GM18519 (cell line): Measurements from ENCODE around the gene ABHD15.

Experiments
- ATAC-seq: cut with Tn5 transposase; IDR thresholded peaks from one replicate; pipeline ENCODE4 v1.9.1; 2021; ENCODE audit warnings: mild to moderate bottlenecking, moderate library complexity; ENCODE audit not compliant: unreplicated experiment, low FRiP score

Gene ABHD15

DNA sequence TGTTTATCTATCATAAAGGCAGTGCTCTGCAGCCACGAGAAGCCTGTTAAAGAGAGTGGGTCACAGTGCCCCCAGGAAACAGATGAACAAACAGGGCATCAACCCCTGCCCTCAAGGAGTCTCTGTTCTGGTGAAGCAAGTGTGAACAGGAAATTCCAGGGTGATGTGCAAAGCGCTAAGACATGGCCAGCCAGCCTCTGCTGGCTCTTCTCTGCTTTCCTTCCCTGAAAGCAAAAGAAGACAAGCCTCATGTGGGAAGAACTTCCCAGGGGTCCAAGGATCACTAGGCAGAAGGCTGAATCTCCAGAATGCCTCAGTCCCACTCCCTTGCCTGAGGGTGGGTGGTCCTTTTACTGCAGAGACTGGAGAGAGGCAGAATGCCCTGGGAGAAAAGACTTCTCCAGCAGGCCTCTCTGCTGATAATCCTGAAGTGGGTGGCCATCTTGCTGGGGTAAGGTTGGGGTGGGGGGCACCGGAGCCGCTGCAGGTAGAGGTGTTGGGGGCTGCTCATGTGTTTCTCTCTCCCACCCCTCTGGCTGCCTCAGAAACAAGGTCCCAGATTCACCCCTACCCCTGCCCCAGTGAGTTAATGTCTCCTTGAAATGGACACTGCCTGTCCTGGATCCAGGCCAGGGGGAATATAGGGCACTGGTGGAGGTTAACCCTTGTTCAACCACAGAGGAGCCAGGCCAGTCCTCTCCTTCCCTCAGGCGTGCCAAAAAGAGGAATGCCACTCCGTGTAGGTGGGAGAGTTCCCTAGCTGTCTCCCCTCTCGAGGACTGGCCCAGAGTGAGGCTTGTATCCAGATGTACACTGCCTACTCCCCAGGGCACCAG, 28.5 kb upstream of the ABHD15 start:
- no peak for ATAC-seq

DNA sequence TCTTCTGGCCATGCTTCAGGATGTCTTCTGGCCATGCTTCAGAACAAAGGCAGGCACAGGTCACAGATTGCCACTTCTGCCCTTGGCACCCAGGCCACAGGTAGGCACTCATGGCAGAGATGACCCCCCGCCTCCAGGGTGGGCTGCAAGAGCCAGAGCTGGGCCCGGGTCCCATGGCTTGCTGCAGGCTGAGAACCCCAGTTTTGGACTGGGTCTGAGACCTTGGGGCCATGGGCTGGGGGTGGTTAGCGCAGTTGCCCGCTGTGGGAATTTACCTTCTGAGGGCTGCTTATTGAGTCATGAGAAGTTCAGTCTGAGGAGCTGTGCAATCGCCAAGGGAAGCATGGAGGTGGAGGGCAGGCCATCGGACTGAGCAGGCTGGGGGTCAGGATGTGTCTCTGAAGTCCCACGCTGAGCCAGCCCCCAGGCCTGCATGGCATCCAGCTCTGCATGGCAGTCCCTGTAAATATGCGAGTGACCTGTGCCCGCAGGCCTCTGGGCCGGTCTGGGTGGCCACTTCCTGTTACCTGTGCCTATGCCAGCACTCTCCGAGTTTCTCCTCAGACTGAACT, 27.8 kb upstream of the ABHD15 start:
- ATAC-seq = no peak

DNA sequence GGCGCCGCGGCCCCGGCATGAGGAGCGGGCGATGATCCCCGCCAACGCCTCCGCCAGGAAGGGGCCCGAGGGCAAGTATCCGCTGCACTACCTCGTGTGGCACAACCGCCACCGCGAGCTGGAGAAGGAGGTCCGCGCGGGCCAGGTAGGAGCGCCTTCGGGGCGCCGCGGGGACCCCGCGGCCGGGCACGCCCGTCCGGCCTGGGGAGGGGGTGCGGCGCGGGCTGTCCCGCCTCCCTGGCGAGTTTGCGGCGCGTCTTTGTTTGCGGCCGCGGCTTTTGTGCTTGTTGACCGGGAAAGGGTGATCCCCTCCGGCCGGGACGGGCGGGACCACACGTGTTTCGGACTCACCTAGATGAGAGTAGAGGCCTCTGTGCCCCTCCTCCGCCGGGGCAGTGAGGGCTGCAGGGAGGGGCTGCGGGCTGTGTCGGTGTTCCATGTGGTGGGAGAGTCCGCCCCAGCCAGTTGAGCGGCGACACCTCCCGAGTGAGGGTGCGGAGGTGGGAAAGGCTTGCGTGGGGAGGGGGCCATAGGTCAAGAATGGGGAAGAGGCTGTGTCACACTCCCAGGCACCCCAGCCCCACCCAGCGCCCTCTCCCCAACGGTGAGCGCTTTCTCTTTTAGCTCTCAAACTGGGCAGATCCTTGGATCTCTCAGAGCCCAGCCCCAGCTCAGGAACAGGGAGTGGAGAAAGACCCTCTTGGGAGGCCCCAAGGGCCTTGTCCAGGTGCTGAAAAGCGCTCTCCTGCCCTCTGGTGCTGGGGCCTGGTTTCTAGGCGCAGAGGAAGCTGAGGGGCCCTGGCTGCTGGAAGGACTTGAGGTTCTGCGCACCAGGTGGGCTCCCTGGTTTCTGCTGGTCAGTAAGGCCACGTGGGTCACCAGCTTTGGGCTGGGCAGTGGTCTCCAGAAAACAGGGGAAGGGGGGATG, 27.0 kb upstream of the ABHD15 start:
- ATAC-seq = no peak

DNA sequence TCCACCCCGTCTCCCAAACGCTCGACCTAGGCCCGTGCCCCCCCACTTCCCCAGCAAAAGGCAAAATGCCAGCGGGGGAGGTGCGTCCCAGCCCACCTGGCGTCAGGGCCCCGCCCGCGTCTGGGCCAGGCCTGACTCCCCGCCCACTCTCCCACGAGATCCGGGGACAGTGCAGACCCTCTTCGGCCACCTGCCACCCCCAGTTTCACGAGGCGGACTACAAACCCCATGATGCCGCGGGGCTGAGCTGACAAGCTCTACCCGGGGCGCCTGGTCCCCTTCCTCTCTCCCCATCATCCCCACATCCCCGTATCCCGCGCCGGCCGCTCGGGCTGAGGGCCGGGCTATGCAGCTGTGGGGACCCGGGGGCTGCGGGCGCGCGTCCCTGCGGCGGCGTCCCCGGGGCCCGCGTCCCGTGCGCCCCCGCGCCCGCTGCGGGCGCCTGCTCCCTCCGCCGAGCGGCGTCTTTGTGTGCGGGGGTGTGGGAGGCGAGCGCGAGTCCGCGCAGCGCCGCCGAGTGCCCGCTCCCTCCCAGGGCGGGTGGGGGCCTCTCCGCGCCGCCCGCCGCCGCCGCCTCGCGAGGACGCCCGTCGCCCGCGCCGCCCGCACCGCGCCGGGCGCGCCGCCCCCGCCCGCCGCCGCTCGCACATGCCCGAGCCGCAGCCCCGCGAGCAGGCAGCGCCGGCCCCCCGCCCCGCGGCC, 26.2 kb upstream of the ABHD15 start, which contains the start of gene ANKRD13B:
Gene ANKRD13B, plus strand, starts transcription at position 283 of the 702 bp plus-strand sequence. CDS start 490 bp downstream, outside the sequence.
- no peak for ATAC-seq

DNA sequence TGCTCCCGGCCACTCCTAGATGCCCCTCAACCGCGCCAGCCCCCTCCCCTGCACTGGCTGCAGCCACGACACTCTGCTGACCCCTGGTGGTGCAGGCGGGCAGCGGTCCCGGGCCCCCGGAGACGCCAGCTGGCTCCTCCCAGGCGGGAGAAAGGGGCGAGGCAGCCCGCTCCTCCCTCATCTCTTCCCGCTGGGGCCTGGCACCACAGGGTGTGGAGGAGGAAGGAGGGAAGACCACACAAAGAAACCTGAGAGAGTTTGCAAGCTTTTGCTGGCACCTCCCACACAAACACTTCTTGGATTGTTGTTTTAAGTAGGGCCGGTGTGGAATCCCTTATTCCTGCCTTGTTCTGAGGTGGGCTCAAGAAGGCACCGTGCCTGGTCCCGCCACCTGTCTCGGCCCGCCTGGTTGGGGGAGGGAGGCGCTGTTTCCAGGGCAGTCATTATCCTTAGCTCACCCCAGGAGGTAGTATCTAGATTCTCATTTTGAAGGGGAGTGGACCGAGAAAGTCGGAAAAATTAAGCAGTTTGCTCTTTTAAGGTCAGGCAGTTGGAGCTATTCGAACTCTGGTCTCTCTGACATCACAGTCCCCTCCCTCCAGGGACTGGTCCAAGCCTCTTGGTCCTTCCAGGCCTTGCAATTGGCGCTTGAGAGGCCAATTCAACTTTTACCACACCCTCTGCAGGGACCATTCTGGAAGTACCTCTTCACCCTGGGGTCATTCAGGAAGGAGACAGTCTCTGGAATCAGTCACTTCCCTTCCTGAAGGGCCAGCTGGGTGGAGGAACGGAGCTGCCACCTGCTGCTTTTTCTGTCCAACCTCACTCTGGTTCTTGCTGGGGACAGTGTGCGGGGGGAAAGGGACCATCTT, 25.1 kb upstream of the ABHD15 start:
- ATAC-seq = no peak

DNA sequence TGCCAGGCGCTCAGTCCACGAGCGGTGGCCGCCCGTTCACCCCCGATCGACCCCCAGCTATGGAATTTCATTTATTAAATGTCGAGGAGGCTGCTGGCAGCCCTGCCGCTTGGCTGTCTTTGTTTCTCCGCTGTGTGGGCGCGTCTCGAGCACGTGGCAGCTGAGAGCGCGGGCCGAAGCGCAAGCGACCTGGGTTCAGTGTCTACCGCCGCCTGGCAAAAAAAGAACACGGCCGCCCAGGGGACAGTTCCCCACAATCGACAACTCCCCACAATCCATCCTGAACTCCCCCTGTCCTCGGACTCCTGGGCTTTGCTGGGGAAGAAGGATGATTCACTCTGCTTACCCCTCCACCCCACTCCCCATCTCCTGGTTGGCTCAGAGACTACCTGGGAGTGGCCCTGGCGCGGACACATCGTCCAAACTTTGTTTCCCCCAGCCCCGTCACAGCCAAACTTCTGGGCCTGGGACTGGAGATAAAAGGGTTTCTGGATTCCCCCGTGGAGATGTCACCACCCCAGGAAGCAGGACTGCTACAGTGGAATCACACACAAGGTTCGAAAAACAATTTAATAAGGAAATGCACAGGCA, 24.4 kb upstream of the ABHD15 start:
- ATAC-seq = no peak

DNA sequence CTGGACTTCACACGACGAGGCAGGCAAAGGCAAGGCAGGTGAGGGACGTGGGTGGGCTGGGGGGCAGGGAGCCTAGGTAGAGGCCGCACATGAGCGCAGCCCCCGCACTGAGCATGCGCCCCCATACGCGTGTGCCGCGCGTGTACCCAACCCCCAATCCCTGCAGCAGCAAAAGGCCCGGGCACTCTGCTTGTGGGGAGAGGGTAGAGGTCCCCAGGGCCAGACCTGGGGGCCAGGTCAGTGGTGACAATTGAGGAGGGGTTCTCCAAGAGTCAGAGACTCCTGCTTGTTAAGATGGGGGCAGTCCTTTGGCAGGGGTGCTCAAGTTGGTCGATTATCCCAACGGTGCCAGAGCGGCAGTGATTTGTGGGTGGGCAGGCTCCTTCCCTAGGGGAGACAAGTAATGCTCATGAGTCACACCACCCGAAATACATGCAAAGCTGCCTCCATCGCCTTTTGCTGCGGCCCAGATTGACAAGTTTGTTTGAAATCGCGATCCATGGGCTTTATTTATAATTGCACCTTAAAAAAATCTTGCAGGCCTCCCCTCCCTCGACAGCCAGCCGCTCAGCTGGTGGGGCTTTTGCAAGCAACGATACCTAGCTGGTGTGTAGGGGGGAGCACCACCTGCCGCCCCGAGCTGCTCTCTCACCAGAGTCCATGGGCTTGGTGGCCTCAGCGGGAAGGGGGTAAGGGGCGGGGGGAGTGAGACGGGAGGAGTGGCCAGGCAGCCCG, 23.7 kb upstream of the ABHD15 start:
- no peak for ATAC-seq

DNA sequence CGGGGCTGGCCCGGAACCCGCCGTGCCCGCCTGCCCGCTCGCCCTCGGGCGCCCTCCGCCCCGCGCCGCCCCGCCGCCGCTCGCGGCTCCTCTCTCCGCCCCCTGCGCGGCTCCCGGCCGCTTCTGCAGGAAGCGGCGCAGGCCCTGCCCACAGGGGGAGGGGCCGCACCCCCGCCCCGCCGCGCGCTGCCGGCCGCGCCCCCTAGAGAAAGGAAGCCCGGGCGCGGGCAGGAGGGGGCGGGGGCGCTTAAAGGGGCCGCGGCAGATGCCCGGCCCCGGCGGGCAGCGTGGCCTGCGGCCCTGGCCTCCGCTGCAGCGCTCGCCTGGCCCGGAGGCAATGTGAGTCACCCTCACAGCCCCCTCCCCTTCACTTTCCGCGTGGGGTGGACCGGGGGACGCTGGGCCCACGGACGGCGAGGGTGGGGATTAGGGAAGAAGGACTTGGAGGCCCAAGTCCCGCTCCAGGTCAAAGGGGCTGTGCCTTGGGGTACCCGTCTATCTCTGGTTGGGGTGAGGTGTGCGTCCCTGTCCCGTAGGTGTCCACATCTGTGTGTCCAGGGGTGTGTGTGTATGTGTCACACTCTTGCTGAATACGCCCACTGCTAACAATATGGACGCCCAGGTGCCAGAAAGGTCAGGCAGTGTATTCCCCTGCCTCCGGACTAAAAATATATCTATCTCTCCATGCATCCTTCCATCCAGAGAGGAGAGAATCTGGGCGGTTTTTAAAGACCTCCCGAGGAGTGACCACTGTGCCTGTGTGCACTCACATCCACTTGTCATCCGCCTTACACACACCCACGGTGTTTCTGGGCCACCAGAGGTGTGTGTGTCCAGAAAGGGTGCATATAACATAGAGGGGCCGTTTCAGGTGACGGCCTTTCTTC, 22.9 kb upstream of the ABHD15 start, which contains the start of gene GIT1:
Gene GIT1, minus strand, starts transcription at position 125 of the 887 bp plus-strand sequence. CDS start 270 bp downstream, outside the sequence.
- no peak for ATAC-seq

DNA sequence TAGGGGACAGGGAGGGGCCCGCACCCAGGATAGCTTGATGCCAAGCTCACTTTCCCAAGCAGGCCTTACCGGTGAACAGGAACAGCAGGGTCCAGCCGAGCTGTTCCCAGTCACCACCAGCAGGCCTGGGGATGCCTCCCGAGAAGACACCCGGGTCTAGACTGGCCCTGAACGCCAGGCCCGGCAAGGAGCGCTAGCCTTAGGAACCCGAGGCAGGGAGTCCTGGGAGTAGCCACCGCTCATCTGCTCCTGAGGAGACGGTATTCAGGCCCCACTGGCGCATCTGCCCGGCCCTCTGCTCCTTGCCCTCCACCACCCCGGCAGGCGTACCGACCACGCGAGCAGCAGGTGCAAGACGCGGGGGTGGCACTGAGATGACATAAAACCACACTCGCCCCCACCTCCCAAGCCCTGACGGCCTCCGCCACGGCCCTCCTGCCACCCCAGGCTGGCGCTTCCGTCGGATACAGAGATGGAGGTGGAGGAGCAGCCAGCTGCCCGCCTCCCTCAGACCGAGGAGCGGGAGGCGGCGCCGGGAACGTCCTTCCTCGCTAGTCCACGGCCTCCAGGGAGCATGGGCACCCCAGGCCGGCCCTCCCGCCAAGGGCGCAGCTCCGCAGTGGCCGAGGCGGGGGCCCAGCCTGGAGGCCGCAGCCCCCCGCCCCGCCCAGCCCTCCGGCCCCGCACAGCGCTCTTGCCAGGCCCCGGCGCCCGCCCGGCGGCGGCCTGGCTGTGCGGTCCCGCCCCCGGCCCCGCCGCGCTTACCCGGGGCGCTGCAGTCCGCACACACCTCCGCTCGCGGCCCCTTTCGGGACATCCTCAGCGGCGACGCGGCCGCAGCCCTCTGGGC, 21.9 kb upstream of the ABHD15 start:
- ATAC-seq = no peak

DNA sequence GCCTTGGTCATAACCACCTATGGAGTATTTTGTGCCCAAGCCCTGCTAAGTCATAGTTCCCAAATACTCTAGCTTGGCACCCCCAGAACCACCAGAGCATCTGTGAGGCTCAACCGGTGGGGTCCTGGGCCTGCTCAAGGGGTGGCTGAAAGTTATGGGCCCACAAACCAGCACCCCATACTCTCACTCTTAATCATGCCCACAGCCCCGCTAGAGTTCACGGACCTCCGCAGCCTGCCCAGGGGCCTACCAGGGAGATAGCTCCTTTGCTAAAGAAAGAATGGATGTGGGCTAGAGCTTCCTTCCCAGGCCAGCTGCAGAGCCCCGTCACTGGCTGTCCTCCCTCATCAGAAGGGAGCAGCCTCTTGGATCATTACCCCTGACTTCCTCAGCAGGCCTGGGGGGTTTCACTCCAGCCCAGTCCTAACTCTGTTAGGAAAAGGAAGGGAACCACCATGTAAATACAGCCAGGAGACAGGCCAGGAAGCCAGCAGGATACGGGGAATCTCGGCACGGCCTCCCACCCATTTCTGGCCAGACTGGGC, 21.3 kb upstream of the ABHD15 start:
- ATAC-seq = no peak

DNA sequence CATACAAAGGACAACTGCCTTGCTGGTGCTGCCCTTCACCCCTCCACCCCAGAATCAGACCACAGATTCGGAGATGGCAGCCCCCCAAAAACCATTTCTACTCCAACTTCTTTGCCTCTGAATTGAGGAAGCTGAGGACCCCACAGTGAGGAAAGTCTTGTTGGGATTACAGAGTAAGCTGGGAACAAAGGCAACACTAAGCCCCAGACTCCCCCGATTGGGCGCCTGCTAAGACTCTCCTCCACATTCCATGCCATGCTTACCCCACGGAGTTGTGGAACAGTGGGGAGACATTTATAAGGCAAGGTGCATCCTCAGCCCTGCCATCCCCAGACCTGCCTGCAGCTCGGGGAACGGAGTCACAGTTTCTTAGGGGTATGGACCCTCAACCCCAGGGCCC, 20.8 kb upstream of the ABHD15 start:
- no peak for ATAC-seq

DNA sequence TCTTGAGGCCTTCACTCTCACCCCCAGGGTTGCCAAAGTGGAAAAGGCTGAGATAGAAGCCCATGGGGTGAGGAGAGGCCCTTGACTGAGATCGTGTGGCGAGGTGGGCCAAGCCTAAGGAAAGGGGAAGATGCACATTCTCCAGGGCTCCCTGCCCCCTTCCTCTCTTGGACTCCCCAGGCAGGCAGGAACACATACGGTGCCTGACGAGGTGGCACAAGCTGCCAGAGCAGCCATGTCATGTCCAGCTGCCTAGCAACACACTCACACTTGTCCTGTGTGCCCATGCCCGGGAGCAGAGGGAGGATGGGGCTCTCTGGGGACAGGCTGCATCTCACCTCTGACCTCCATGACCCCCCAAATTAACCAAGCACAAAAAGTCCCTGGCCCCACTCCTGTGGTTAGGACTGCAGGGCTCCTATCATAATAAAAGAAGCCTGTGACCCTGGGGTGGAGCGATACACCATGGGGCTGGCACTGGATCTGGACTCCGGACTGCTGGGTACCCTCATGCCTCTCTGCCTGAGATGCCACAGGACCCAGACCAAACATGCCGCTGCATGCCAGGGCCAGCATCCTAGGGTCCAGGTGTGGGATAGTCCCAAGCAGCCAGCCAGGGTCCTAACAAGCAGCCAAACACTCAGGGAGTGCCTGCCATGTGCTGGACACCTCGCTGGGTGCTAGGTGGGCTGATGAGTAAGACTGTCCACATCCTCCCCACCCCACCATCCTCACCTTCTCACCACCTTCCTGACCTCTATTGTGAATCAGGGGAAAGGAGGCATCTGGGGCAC, 20.0 kb upstream of the ABHD15 start:
- ATAC-seq = no peak

DNA sequence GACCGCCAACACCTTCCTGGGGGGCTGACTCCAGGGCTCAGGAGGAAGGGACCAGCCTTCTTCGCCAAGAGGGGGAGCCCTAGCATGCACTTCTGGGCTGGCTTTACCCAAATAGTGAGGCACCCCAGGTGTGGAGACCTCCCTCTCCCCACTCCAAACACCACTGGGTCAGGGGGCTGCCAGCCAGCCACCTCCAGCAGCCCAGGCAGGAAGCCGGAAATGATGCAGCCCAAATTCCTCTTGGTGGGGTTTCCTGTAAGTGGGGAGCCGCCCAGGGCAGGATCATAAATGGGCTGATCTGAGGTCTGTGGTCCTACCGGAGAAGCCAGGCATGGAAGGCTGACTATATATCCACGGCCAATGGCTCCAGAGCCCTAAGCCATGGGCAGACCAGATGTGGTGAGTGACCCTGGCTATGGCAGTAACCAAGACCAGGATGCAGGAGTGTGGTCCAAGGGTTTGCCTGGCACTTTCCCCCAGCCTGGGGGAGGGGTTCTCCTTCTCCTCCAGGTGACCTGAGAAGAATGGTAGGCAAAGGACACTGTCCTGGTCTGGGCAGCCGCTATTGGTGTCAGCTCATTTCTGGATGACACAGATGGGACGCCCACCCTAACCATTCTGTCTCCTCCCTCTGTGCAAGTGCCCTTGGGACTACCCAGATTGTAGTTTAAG, 18.4 kb upstream of the ABHD15 start:
- ATAC-seq = no peak

DNA sequence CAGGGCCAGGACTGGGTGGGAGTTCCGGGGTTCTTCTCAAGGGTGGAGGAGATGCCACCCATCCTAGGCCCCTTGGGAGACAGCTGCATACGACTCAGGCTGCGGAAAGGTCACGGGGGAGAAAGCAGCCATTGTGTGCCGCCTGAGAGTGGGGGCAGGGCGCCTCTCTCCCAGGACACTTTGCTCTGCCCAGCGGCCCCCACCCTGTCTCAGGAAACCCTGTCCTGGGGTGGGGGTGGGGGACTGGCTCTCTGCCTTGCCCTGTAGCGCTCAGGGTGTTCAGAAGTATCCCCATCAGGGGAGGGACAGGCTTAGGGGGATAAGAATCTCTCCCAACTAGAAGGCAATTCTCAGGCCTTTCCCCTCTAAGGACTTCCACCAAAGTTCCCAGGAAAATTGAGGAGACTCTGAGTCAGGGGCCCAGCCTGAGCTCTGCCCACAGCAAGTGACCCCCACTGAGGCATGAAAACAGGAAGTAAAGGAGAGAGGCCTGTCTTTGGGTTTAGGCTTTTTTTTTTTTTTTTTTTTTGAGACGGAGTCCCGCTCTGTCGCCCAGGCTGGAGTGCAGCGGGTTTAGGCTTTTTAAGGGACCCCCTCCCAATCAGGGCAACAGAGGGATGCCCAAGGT, 17.7 kb upstream of the ABHD15 start:
- ATAC-seq = no peak
